Ishikawa (cell line): ENCODE measurements around the gene ORC1.

ENCODE experiments used
- MAX ChIP-seq: IDR thresholded peaks from 2 replicates; pipeline ENCODE4 v1.6.1; 2012
- YY1 ChIP-seq: IDR thresholded peaks from 2 replicates; pipeline ENCODE4 v1.6.1; 2012; ENCODE audit warnings: low read depth

GRCh38 chr1:52346653-52347052 lies 57.6 kb downstream of the ORC1 start:
- no peak for TF ChIP-seq YY1
- TF ChIP-seq MAX = no peak
